Stimulated activated CD4-positive, alpha-beta T cell treated with anti-CD3 and anti-CD28 coated beads, Interleukin-4, amount 100 ng/mL, for 48 hours (primary cell): ENCODE results near the gene HDAC9.

Source experiments
- DNase-seq, 2 donors: peaks; one replicate each; pipeline ENCODE4 v3.0.0-alpha.2; 2020; ENCODE audit warnings: low read depth in 2 of 2

Gene HDAC9

DNA sequence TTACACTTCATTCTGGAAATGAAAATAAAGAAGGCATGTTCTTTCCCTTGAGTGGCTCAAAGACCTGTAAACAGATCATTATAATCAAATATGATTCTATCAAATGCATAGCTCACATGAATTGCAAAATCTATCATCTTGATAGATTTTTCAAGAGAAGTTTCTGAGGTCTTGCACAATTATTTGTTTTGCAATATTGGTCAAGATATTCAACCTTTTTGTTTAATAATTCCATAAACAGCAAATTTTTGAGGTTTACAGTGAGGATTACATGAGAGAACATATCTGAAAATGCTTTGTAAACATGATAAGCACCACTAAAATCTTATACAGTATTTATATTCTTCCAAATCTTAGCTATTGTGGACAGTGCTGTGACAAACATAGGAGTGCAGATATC is 160.8 kb downstream of the HDAC9 start:
- DNase-seq, result no peak

DNA sequence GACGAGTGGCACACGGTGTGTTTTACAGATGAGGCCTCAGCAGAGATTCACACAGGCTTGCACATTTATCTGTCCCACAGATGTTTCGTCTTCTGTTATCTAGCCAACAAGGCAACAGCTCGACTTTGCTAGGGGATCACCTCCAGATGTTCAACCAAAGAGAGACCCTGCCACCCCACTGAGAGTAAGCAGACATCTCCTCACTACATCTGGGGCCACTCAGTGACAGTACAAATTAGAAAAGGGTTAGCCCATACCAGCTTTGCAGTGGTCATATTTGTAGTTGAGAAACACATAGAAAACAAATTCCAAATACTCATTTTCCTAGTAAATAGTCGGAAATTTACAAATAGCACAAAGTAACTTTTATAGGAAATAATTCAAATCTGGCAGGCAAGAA is 164.2 kb downstream of the HDAC9 start:
- DNase-seq, result no peak

DNA sequence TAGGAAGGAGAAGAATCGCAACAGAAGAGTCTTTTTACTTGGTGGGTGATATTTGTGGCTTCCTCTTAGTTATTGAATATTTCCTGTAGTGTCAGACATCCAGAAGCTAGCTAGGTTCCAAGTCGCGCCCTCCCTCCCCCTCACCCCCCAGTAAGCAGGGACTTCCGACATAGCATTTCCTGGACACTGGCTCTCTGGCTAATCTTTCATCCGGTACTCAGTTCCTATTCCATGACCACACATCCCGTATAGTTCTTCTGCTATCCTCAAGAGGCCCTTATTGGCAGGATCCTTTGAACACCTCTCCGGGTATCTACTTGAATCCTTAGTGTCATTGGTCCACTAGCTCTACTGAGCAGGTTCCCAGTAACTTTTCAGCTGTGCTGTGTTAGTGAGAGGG is 167.8 kb downstream of the HDAC9 start:
- DNase-seq, result no peak

DNA sequence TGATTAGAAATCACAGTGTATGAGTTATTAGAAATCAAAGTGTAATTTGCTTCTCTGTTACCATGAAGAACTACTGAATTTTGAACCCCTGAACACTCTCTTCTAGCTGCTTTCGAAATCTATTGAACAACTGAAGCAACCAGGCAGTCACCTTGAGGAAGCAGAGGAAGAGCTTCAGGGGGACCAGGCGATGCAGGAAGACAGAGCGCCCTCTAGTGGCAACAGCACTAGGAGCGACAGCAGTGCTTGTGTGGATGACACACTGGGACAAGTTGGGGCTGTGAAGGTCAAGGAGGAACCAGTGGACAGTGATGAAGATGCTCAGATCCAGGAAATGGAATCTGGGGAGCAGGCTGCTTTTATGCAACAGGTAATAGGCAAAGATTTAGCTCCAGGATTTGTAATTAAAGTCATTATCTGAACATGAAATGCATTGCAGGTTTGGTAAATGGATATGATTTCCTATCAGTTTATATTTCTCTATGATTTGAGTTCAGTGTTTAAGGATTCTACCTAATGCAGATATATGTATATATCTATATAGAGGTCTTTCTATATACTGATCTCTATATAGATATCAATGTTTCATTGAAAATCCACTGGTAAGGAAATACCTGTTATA is 170.7 kb downstream of the HDAC9 start:
- peak; percentile 43 to 46 for DNase-seq

- no peak for DNase-seq
Observed at GRCh38 chr7:18667466-18667865, 171.9 kb downstream of the HDAC9 start.

- no peak for DNase-seq
Observed at GRCh38 chr7:18671176-18671575, 175.6 kb downstream of the HDAC9 start.

- no peak for DNase-seq
Observed at GRCh38 chr7:18675579-18675978, 180.0 kb downstream of the HDAC9 start.

GRCh38 chr7:18679261-18679660 is 183.7 kb downstream of the HDAC9 start:
- DNase-seq, result no peak

DNA sequence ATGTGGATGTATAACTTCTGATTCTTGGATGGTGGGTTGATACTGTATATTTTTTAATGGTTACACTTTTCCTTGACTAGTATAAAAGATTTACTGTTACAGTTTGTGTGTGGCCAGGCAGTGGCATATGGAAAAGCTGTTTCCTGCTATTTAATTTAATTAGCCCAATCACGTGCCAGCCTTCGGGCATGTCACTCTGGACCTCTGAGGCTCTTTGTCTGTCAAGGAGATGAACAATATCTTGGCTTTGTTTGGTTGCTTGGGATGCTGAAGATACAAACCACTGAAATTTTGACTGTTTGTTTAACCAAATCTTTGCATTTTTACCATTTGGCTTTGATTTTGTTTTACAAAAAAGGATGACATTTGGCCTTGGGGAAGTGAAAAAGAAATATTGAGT is 185.0 kb downstream of the HDAC9 start:
- DNase-seq, result no peak

GRCh38 chr7:18684916-18685315 is 189.4 kb downstream of the HDAC9 start:
- DNase-seq, result no peak

GRCh38 chr7:18685971-18686370 is 190.4 kb downstream of the HDAC9 start:
- DNase-seq, result no peak

- DNase-seq, result no peak
Observed at GRCh38 chr7:18689551-18689950, 194.0 kb downstream of the HDAC9 start.

DNA sequence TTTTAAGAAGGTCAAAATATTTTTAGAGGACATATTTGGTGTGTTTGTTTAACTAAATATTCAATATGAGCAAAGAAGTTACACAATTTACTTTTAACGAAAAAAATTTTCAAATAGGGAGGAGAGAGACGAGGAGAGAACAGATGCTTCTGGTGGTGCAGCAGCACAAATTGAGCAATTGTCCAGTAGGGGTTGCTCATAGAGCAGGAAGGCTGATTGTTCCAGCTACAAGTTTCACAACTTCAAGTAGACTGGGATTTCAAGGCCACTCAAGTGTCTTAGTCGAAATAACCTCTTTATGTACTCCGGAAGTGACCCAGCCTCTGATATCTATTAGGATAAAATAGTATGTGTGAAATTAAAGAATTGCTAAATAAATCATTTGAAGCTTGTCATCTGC is 197.9 kb downstream of the HDAC9 start:
- no peak for DNase-seq

GRCh38 chr7:18693816-18694215 is 198.3 kb downstream of the HDAC9 start:
- DNase-seq, result no peak

DNA sequence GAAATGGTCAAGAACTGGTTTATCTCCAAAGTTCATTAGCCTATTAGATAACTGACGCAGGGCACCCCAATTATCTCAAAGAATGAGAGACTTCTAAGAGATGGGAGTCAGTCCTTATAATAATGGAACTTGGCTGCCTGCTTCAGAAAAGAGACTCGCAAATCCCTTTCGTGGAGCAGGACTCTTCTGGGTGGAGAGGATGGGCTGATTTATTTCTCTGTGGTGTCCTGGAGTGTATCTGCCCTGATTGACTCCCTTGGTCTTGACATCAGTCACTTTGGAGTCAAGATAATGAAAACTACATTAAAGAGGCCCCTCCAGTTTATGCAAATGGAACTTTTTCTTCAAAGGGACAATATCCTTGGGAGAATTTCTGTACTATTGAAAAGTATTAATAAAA is 198.9 kb downstream of the HDAC9 start:
- no peak for DNase-seq

GRCh38 chr7:18694911-18695310 is 199.4 kb downstream of the HDAC9 start:
- DNase-seq, result no peak

DNA sequence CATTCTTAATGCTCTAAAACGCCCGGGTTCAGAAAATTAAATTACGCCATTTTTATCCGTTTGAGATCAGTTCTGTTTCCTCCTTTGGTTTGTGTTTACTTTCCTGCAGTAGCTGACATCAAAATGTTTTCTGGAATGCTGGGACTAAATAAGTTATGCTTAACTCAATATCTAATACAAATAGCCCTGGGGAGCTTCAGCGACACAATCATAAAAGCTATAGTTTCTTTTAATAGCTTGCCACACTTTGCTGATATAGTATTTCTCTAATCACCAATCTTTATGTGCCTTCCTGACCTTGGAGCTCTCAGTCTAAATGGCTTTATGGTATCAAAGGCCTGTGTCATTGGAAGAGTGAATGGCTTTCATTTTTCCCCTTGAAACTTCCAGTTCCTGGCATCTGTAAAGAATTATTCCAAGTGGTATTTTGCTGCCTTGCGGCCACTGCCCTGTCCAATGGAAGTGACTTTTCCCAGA is 202.7 kb downstream of the HDAC9 start:
- DNase-seq, result no peak

- no peak for DNase-seq
Observed at GRCh38 chr7:18700147-18700546, 204.6 kb downstream of the HDAC9 start.

- no peak for DNase-seq
Observed at GRCh38 chr7:18702071-18702829, 206.7 kb downstream of the HDAC9 start.

DNA sequence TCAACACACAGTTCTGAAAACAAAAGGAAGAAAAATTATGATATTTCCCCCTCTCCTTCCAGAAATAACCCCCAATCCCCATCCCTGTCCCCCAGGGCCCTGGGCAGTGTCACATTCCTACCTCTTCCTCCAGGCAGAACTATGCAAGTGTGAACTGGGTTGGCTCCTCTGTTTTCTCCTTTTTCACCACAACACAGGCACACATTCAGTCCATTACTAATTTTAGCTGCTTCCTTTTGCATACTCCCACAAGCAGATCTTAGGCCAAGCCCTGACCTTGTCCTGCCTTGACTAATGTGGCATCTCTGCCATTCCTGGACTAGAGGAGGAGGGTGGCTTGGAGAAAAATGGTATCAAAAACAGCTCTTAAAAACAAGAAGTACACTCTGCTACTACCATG is 208.1 kb downstream of the HDAC9 start:
- DNase-seq, result no peak

- no peak for DNase-seq
Observed at GRCh38 chr7:18706670-18707069, 211.1 kb downstream of the HDAC9 start.

GRCh38 chr7:18708204-18708603 is 212.7 kb downstream of the HDAC9 start:
- DNase-seq, result no peak

- no peak for DNase-seq
Observed at GRCh38 chr7:18715988-18716387, 220.4 kb downstream of the HDAC9 start.

DNA sequence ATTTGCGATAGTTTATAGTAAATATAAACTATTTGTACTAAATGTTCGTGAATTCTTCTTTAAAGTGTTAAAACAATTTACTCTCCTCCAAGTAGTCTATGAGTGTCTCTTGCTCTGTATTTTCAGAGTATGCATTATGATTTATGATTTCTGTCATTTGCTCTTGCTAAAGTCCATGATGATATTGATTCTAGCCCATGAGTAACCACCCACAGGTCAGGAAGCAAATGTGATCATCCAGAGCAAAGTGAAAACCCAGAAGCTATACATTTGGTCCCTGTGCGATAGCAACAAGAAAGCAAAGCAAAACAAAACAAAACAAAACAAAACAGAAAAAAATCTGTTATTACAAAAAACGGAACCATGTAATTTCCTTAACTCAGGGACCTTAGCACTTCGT is 225.9 kb downstream of the HDAC9 start:
- no peak for DNase-seq
